Ishikawa (cell line): Measurements from ENCODE around the gene GARIN5A.

Experiments used
- CEBPB ChIP-seq: IDR thresholded peaks from 2 replicates; pipeline ENCODE4 v1.6.1; 2012
- CREB1 ChIP-seq: IDR thresholded peaks from 2 replicates; pipeline ENCODE4 v1.6.1; 2012; ENCODE audit warnings: low read depth
- EGR1 ChIP-seq: IDR thresholded peaks from 2 replicates; pipeline ENCODE4 v1.6.1; 2012
- EP300 ChIP-seq: IDR thresholded peaks from 2 replicates; pipeline ENCODE4 v1.6.1; 2012; ENCODE audit warnings: borderline replicate concordance
- FOXM1 ChIP-seq: IDR thresholded peaks from 2 replicates; pipeline ENCODE4 v1.6.1; 2012; ENCODE audit warnings: low read depth, borderline replicate concordance
- RAD21 ChIP-seq: IDR thresholded peaks from 2 replicates; pipeline ENCODE4 v1.6.1; 2012; ENCODE audit warnings: low read depth
- TAF1 ChIP-seq: IDR thresholded peaks from 2 replicates; pipeline ENCODE4 v1.6.1; 2012; ENCODE audit warnings: low read depth, mild to moderate bottlenecking
- TCF12 ChIP-seq: IDR thresholded peaks from 2 replicates; pipeline ENCODE4 v1.6.1; 2012; ENCODE audit warnings: low read depth
- TEAD4 ChIP-seq: IDR thresholded peaks from 2 replicates; pipeline ENCODE4 v1.6.1; 2012
- ZBTB7A ChIP-seq: IDR thresholded peaks from 2 replicates; pipeline ENCODE4 v1.6.1; 2012; ENCODE audit warnings: low read depth
- TF ChIP-seq, protein P1 (sequence below): IDR thresholded peaks from 2 replicates; pipeline ENCODE4 v1.6.1; 2012; ENCODE audit warnings: low read depth, mild to moderate bottlenecking
- TF ChIP-seq, protein P2 (sequence below): IDR thresholded peaks from 2 replicates; pipeline ENCODE4 v1.6.1; 2012

DNA sequence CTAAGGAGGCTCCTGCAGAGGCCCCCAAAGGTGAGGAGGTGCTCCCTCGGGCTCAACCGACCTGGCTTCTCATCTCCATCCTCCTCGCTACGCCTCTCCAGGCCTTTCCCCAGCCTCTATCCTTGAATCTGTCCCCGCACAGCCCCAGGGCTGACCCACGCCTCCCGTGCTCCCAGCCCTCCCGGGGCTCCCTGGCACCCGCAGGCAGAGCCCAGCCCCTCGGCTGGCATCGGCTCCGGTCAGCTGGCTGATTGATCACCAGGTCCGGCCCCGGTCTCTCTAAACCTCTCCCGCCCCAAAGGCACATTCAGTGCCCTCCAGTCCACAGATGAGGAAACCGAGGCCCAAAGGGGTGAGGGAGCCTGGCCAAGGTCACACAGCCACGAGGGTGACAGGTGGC is 41.4 kb downstream of the GARIN5A start:
- no peak for TF ChIP-seq FOXM1
- no peak for TF ChIP-seq CEBPB
- no peak for TF ChIP-seq CREB1
- no peak for TF ChIP-seq TEAD4
- TF ChIP-seq, protein P1, sequence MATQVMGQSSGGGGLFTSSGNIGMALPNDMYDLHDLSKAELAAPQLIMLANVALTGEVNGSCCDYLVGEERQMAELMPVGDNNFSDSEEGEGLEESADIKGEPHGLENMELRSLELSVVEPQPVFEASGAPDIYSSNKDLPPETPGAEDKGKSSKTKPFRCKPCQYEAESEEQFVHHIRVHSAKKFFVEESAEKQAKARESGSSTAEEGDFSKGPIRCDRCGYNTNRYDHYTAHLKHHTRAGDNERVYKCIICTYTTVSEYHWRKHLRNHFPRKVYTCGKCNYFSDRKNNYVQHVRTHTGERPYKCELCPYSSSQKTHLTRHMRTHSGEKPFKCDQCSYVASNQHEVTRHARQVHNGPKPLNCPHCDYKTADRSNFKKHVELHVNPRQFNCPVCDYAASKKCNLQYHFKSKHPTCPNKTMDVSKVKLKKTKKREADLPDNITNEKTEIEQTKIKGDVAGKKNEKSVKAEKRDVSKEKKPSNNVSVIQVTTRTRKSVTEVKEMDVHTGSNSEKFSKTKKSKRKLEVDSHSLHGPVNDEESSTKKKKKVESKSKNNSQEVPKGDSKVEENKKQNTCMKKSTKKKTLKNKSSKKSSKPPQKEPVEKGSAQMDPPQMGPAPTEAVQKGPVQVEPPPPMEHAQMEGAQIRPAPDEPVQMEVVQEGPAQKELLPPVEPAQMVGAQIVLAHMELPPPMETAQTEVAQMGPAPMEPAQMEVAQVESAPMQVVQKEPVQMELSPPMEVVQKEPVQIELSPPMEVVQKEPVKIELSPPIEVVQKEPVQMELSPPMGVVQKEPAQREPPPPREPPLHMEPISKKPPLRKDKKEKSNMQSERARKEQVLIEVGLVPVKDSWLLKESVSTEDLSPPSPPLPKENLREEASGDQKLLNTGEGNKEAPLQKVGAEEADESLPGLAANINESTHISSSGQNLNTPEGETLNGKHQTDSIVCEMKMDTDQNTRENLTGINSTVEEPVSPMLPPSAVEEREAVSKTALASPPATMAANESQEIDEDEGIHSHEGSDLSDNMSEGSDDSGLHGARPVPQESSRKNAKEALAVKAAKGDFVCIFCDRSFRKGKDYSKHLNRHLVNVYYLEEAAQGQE = no peak
- TF ChIP-seq, protein P2, sequence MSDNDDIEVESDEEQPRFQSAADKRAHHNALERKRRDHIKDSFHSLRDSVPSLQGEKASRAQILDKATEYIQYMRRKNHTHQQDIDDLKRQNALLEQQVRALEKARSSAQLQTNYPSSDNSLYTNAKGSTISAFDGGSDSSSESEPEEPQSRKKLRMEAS = no peak
- no peak for TF ChIP-seq EGR1
- TF ChIP-seq ZBTB7A = no peak
- no peak for TF ChIP-seq TCF12
- no peak for TF ChIP-seq EP300
- no peak for TF ChIP-seq TAF1
- no peak for TF ChIP-seq RAD21
